Activated naive CD4-positive, alpha-beta T cell treated with anti-CD3 and anti-CD28 coated beads for 36 hours (primary cell): ENCODE data around the gene CCR4. TPM values are rescaled to one million over a fixed set of nuclear protein-coding genes. Genes with fewer than 3 reads are reported as not detected.
A peak's percentile ranks its signal among the peaks of the same experiment; 100 is the strongest.
"Not testable (repeated sequence)": the region's sequence is repeated elsewhere in the genome, so short reads cannot be mapped to it uniquely, and the experiment has no call there.

Source experiments
- CTCF ChIA-PET: fragments of 350-600 bp; sonication (Branson Sonifier 250); formaldehyde crosslinking; loops from one replicate; lab custom pipeline; 2021; ENCODE audit warnings: antibody characterized with exemption; lab: Charles Lee
- DNase-seq: peaks from one replicate; pipeline ENCODE4 v3.0.0-alpha.2; 2020
- H3K27ac Mint-ChIP-seq: one replicate; pipeline ENCODE4 v1.8.0; 2021; ENCODE audit warnings: mild to moderate bottlenecking, mixed read lengths
- H3K27me3 Mint-ChIP-seq: one replicate; pipeline ENCODE4 v1.8.0; 2021; ENCODE audit warnings: low read depth, mixed read lengths
- H3K36me3 Mint-ChIP-seq: one replicate; pipeline ENCODE4 v1.8.0; 2021; ENCODE audit warnings: low read depth, mixed read lengths
- H3K4me1 Mint-ChIP-seq: one replicate; pipeline ENCODE4 v1.8.0; 2021; ENCODE audit warnings: low read depth, mixed read lengths
- H3K4me3 Mint-ChIP-seq: one replicate; pipeline ENCODE4 v1.8.0; 2021; ENCODE audit warnings: mild to moderate bottlenecking, moderate library complexity, mixed read lengths
- H3K9me3 Mint-ChIP-seq: one replicate; pipeline ENCODE4 v1.8.0; 2021; ENCODE audit warnings: mixed read lengths
- intact Hi-C: fragments of 100-400 bp; cut with micrococcal nuclease; formaldehyde crosslinking; loops from one replicate; pipeline ENCODE4 v1.15.1; 2023
- total RNA-seq, 2 experiments: library from RNA; stranded (reverse); gene quantifications; one replicate each; pipeline ENCODE4 v1.2.3, GENCODE V29; 2021

Gene CCR4
- total RNA-seq, 2 experiments from 2014 or later: 27.9 to 28.8 TPM

- H3K27ac Mint-ChIP-seq: no peak overlapping the region
- intact Hi-C loops: no loop called here
- peaks cover 66% of the 10 kb centered on the region for H3K4me1 Mint-ChIP-seq
- no peak for DNase-seq
- peak overlapping the region; percentile 86 for H3K4me3 Mint-ChIP-seq
- CTCF ChIA-PET: interaction anchor here (0.6 to 10.3 kb wide), 5 partner anchors 39 to 119 kb away, joined by 3 to 254 read pairs (median 3); no protein-coding TSS in a partner anchor
- no peaks in the 10 kb centered on the region for H3K9me3 Mint-ChIP-seq
- H3K27me3 Mint-ChIP-seq: no peaks in the 10 kb centered on the region
- peaks cover 32% of the 10 kb centered on the region for H3K36me3 Mint-ChIP-seq
These were observed 3.1 kb downstream of the CCR4 start for GRCh38 chr3:32954506-32954905.

- intact Hi-C loops: no loop called here
- H3K27ac Mint-ChIP-seq: no peak overlapping the region
- H3K4me3 Mint-ChIP-seq: no peak overlapping the region
- CTCF ChIA-PET: interaction anchor here (0.6 kb wide), 1 partner anchor 229 kb away, joined by 3 read pairs; no protein-coding TSS in a partner anchor
- peaks cover 28% of the 10 kb centered on the region for H3K36me3 Mint-ChIP-seq
- H3K9me3 Mint-ChIP-seq: no peaks in the 10 kb centered on the region
- no peaks in the 10 kb centered on the region for H3K27me3 Mint-ChIP-seq
- no peak for DNase-seq
- H3K4me1 Mint-ChIP-seq: peaks cover 70% of the 10 kb centered on the region
These were observed 5.5 kb downstream of the CCR4 start for GRCh38 chr3:32956750-32957570.

GRCh38 chr3:32958509-32958908, 7.1 kb downstream of the CCR4 start:
- DNase-seq: no peak
- Mint-ChIP-seq H3K36me3 (peaks cover 17% of the 10 kb centered on the region), H3K9me3 (no peaks in the 10 kb centered on the region), H3K27me3 (no peaks in the 10 kb centered on the region), H3K4me1 (peaks cover 61% of the 10 kb centered on the region), H3K4me3 (no peak overlapping the region), H3K27ac (no peak overlapping the region)
- intact Hi-C loops: no loop called here
- CTCF ChIA-PET: interaction anchor here (1.1 to 1.5 kb wide), 2 partner anchors 72 to 103 kb away, joined by 3 to 5 read pairs; no protein-coding TSS in a partner anchor

- Mint-ChIP-seq H3K36me3 (peaks cover 14% of the 10 kb centered on the region), H3K27me3 (no peaks in the 10 kb centered on the region), H3K9me3 (peaks cover 7% of the 10 kb centered on the region), H3K4me3 (no peak overlapping the region), H3K4me1 (peaks cover 60% of the 10 kb centered on the region), H3K27ac (peak overlapping the region; percentile 75)
- DNase-seq: no peak
- intact Hi-C loops: no loop called here
- CTCF ChIA-PET: interaction anchor here (0.6 to 2.0 kb wide), 7 partner anchors 10 to 115 kb away, joined by 3 to 6 read pairs (median 5); no protein-coding TSS in a partner anchor
These were observed 7.9 kb downstream of the CCR4 start for GRCh38 chr3:32959371-32959770.

- peaks cover 18% of the 10 kb centered on the region for H3K9me3 Mint-ChIP-seq
- no peaks in the 10 kb centered on the region for H3K27me3 Mint-ChIP-seq
- CTCF ChIA-PET: interaction anchor here (1.7 to 2.6 kb wide), 4 partner anchors 12 to 114 kb away, joined by 4 to 15 read pairs (median 6); no protein-coding TSS in a partner anchor
- no peak overlapping the region for H3K4me3 Mint-ChIP-seq
- peaks cover 19% of the 10 kb centered on the region for H3K36me3 Mint-ChIP-seq
- H3K27ac Mint-ChIP-seq: peak overlapping the region; percentile 75
- intact Hi-C loops: loop anchor here (1.0 to 2.0 kb wide), 5 partner anchors 9 to 480 kb away; partner anchors contain the start of genes CCR4 and UBP1
- DNase-seq: no peak
- H3K4me1 Mint-ChIP-seq: peaks cover 61% of the 10 kb centered on the region
These were observed 9.1 kb downstream of the CCR4 start for GRCh38 chr3:32960404-32961170.

GRCh38 chr3:32961189-32961715, 9.8 kb downstream of the CCR4 start:
- Mint-ChIP-seq H3K4me3 (no peak overlapping the region), H3K9me3 (peaks cover 24% of the 10 kb centered on the region), H3K36me3 (peaks cover 22% of the 10 kb centered on the region), H3K4me1 (peaks cover 61% of the 10 kb centered on the region), H3K27me3 (no peaks in the 10 kb centered on the region), H3K27ac (peak overlapping the region; percentile 75)
- CTCF ChIA-PET: interaction anchor here (1.5 to 2.6 kb wide), 4 partner anchors 12 to 113 kb away, joined by 4 to 15 read pairs (median 6); no protein-coding TSS in a partner anchor
- peak; percentile 59 for DNase-seq
- intact Hi-C loops: loop anchor here (1.0 to 2.0 kb wide), 2 partner anchors 102 to 480 kb away; partner anchors contain the start of gene UBP1

GRCh38 chr3:32963871-32964270, 12.4 kb downstream of the CCR4 start:
- no peak overlapping the region for H3K4me3 Mint-ChIP-seq
- intact Hi-C loops: loop anchor here (1.0 kb wide), 2 partner anchors 10 to 29 kb away; no protein-coding TSS in a partner anchor

GRCh38 chr3:32964781-32965180, 13.3 kb downstream of the CCR4 start:
- H3K4me3 Mint-ChIP-seq, DNase-seq, CTCF ChIA-PET, H3K27me3 Mint-ChIP-seq: not testable (repeated sequence)
- Mint-ChIP-seq H3K4me1 (peaks cover 40% of the 10 kb centered on the region), H3K9me3 (peaks cover 32% of the 10 kb centered on the region), H3K27ac (peak overlapping the region; percentile 50), H3K36me3 (peaks cover 26% of the 10 kb centered on the region)
- intact Hi-C loops: loop anchor here (1.0 kb wide), 2 partner anchors 10 to 29 kb away; no protein-coding TSS in a partner anchor

More at GRCh38 chr3:32963871-32964270, 12.4 kb downstream of the CCR4 start:
- CTCF ChIA-PET: interaction anchor here (2.4 kb wide), 1 partner anchor 32 kb away, joined by 6 read pairs; no protein-coding TSS in a partner anchor
- Mint-ChIP-seq H3K27ac (peak overlapping the region; percentile 72), H3K27me3 (no peaks in the 10 kb centered on the region), H3K4me1 (peaks cover 49% of the 10 kb centered on the region), H3K9me3 (peaks cover 32% of the 10 kb centered on the region), H3K36me3 (peaks cover 26% of the 10 kb centered on the region)
- peak; percentile 72 for DNase-seq

GRCh38 chr3:32965617-32966213, 14.3 kb downstream of the CCR4 start:
- DNase-seq, H3K27ac Mint-ChIP-seq, H3K27me3 Mint-ChIP-seq, CTCF ChIA-PET, intact Hi-C loops, H3K4me3 Mint-ChIP-seq: not testable (repeated sequence)
- H3K36me3 Mint-ChIP-seq: peaks cover 26% of the 10 kb centered on the region
- peaks cover 32% of the 10 kb centered on the region for H3K9me3 Mint-ChIP-seq
- H3K4me1 Mint-ChIP-seq: peaks cover 32% of the 10 kb centered on the region

- H3K27me3 Mint-ChIP-seq, DNase-seq, H3K4me3 Mint-ChIP-seq, intact Hi-C loops, H3K27ac Mint-ChIP-seq: not testable (repeated sequence)
- Mint-ChIP-seq H3K36me3 (peaks cover 26% of the 10 kb centered on the region), H3K9me3 (peaks cover 32% of the 10 kb centered on the region), H3K4me1 (peaks cover 23% of the 10 kb centered on the region)
- CTCF ChIA-PET: interaction anchor here (2.8 kb wide), 1 partner anchor 108 kb away, joined by 11 read pairs; no protein-coding TSS in a partner anchor
These were observed 15.2 kb downstream of the CCR4 start for GRCh38 chr3:32966627-32967026.

- intact Hi-C loops: no loop called here
- peaks cover 32% of the 10 kb centered on the region for H3K9me3 Mint-ChIP-seq
- CTCF ChIA-PET: interaction anchor here (0.7 to 2.8 kb wide), 3 partner anchors 8 to 106 kb away, joined by 3 to 11 read pairs (median 3); no protein-coding TSS in a partner anchor
- H3K4me3 Mint-ChIP-seq: no peak overlapping the region
- H3K27me3 Mint-ChIP-seq: no peaks in the 10 kb centered on the region
- peaks cover 26% of the 10 kb centered on the region for H3K36me3 Mint-ChIP-seq
- H3K27ac Mint-ChIP-seq: no peak overlapping the region
- peaks cover 16% of the 10 kb centered on the region for H3K4me1 Mint-ChIP-seq
- DNase-seq: no peak
These were observed 16.9 kb downstream of the CCR4 start for GRCh38 chr3:32968166-32968919.
